H1 (cell line): ENCODE data around the gene PRSS12. TPM values are rescaled to one million over a fixed set of nuclear protein-coding genes. Genes with fewer than 3 reads are reported as not detected.

Experiments
- CTCF ChIA-PET: fragments of 300-600 bp; sonication (Branson Sonifier 250); formaldehyde crosslinking; loops from one replicate; lab custom pipeline; 2021; ENCODE audit not compliant: partially characterized antibody; lab: Charles Lee
- POLR2A ChIA-PET: fragments of 300-600 bp; sonication (Branson Sonifier 250); formaldehyde crosslinking; loops from one replicate; lab custom pipeline; 2021; ENCODE audit warnings: inconsistent platforms; ENCODE audit not compliant: partially characterized antibody; lab: Charles Lee
- DNase-seq, 2 experiments: peaks; one replicate each; pipeline versions ENCODE4 v3.0.0 to v3.0.0-alpha.2; 2010 to 2022; ENCODE audit warnings: low spot score in 2 of 2, low read depth in 1 of 2, mixed read lengths in 1 of 2
- FAIRE-seq: peaks from 2 replicates; lab custom pipeline; 2011; peaks lifted over from hg19 to GRCh38; lab: Jason Lieb, UNC
- H2AFZ ChIP-seq: 2 replicates; pipeline ENCODE4 v1.8.1; 2012; ENCODE audit warnings: low read length, inconsistent platforms
- H2AK5ac ChIP-seq: 2 replicates; pipeline ENCODE4 v1.6.1; 2013; ENCODE audit warnings: low read depth, low read length
- H2BK120ac ChIP-seq: replicated peaks from 2 replicates; pipeline ENCODE3; 2013; ENCODE audit warnings: low read depth, low read length, inconsistent platforms
- H2BK12ac ChIP-seq: 2 replicates; pipeline ENCODE4 v1.6.1; 2013; ENCODE audit warnings: low read depth, low read length
- H2BK15ac ChIP-seq: 2 replicates; pipeline ENCODE4 v1.6.1; 2013; ENCODE audit warnings: low read length
- H2BK20ac ChIP-seq: 2 replicates; pipeline ENCODE4 v1.6.1; 2013; ENCODE audit warnings: low read length
- H2BK5ac ChIP-seq: 2 replicates; pipeline ENCODE4 v1.6.1; 2013; ENCODE audit warnings: low read depth, low read length
- H3K14ac ChIP-seq: 2 replicates; pipeline ENCODE4 v1.6.1; 2013; ENCODE audit warnings: inconsistent platforms; ENCODE audit not compliant: insufficient read length
- H3K18ac ChIP-seq: 2 replicates; pipeline ENCODE4 v1.6.1; 2013; ENCODE audit warnings: low read length; ENCODE audit errors: extremely low read depth
- H3K23ac ChIP-seq: 2 replicates; pipeline ENCODE4 v1.6.1; 2013; ENCODE audit warnings: inconsistent platforms; ENCODE audit not compliant: insufficient read length
- H3K23me2 ChIP-seq: 2 replicates; pipeline ENCODE4 v1.6.1; 2013; ENCODE audit warnings: low read depth, low read length
- H3K27ac ChIP-seq: 2 replicates; pipeline ENCODE4 v1.6.1; 2011; ENCODE audit warnings: low read depth, low read length, inconsistent platforms
- H3K27me3 ChIP-seq, 4 experiments: replicated peaks in 1 of 4; 1 replicate in 1 of 4; 2 replicates in 3 of 4; pipeline versions ENCODE4 v1.6.1 to v1.8.1; 2011 to 2013; ENCODE audit warnings: low read length in 3 of 4, mild to moderate bottlenecking in 3 of 4, inconsistent platforms in 2 of 4, mixed read lengths in 2 of 4, moderate library complexity in 1 of 4; ENCODE audit not compliant: control insufficient read depth in 3 of 4, insufficient read depth in 3 of 4; ENCODE audit errors: extremely low read depth in 1 of 4
- H3K36me3 ChIP-seq, 4 experiments: 2 replicates each; pipeline versions ENCODE4 v1.6.1 to v1.8.1; 2011 to 2013; ENCODE audit warnings: mild to moderate bottlenecking in 4 of 4, low read length in 3 of 4, moderate library complexity in 2 of 4, control low read depth in 1 of 4, inconsistent platforms in 1 of 4; ENCODE audit not compliant: insufficient read depth in 4 of 4, control insufficient read depth in 2 of 4
- H3K4ac ChIP-seq: replicated peaks from 2 replicates; pipeline ENCODE3; 2013; ENCODE audit warnings: low read length, low read depth, mixed read lengths, inconsistent platforms; ENCODE audit not compliant: insufficient read length
- H3K4me1 ChIP-seq, 4 experiments: replicated peaks in 1 of 4; 1 replicate in 1 of 4; 2 replicates in 3 of 4; pipeline versions ENCODE4 v1.6.1 to v1.8.1; 2011 to 2013; ENCODE audit warnings: low read length in 3 of 4, inconsistent platforms in 2 of 4, mixed read lengths in 1 of 4; ENCODE audit not compliant: insufficient read depth in 4 of 4, control insufficient read depth in 3 of 4
- H3K4me2 ChIP-seq, 2 experiments: 2 replicates each; pipeline versions ENCODE4 v1.6.1 to v1.8.1; 2011 to 2013; ENCODE audit warnings: low read depth in 2 of 2, low read length in 2 of 2, control low read depth in 1 of 2, inconsistent platforms in 1 of 2, mild to moderate bottlenecking in 1 of 2; ENCODE audit not compliant: insufficient read depth in 1 of 2
- H3K4me3 ChIP-seq, 4 experiments: fragments of 200-600, 300-600 bp in 1 of 4; sonication (generic), shearing (Covaris generic), sonication (Bioruptor Twin) in 1 of 4; 2 replicates each; pipeline versions ENCODE4 v1.5.1 to v1.8.1; 2011 to 2016; ENCODE audit warnings: low read length in 4 of 4, low read depth in 3 of 4, control low read depth in 2 of 4, inconsistent platforms in 2 of 4, mild to moderate bottlenecking in 2 of 4, mixed read lengths in 1 of 4, moderate library complexity in 1 of 4; ENCODE audit not compliant: insufficient read depth in 2 of 4; ENCODE audit errors: extremely low read depth in 1 of 4
- H3K56ac ChIP-seq: replicated peaks from 2 replicates; pipeline ENCODE3; 2013; ENCODE audit warnings: low read depth, mild to moderate bottlenecking, mixed read lengths, low read length, inconsistent platforms; ENCODE audit not compliant: insufficient read length
- H3K79me1 ChIP-seq: 2 replicates; pipeline ENCODE4 v1.6.1; 2013; ENCODE audit warnings: low read depth, low read length, control low read depth
- H3K79me2 ChIP-seq, 2 experiments: 2 replicates each; pipeline versions ENCODE4 v1.6.1 to v1.8.1; 2012 to 2013; ENCODE audit warnings: low read length in 2 of 2, mild to moderate bottlenecking in 2 of 2, inconsistent platforms in 1 of 2; ENCODE audit not compliant: insufficient read depth in 2 of 2, control insufficient read depth in 1 of 2
- H3K9ac ChIP-seq, 4 experiments: replicated peaks in 1 of 4; 1 replicate in 1 of 4; 2 replicates in 3 of 4; pipeline versions ENCODE4 v1.6.1 to v1.8.1; 2011 to 2013; ENCODE audit warnings: low read depth in 3 of 4, low read length in 3 of 4, control low read depth in 2 of 4, mild to moderate bottlenecking in 2 of 4, moderate library complexity in 2 of 4, inconsistent platforms in 1 of 4; ENCODE audit errors: extremely low read depth in 1 of 4
- H3K9me3 ChIP-seq, 2 experiments: 2 replicates each; pipeline versions ENCODE4 v1.6.1 to v1.8.1; 2012 to 2013; ENCODE audit warnings: mild to moderate bottlenecking in 2 of 2, moderate library complexity in 2 of 2, control low read depth in 1 of 2, inconsistent platforms in 1 of 2, low read depth in 1 of 2, low read length in 1 of 2, mixed read lengths in 1 of 2; ENCODE audit not compliant: insufficient read depth in 2 of 2
- H4K20me1 ChIP-seq, 2 experiments: replicated peaks in 1 of 2; 2 replicates each; pipeline versions ENCODE3 to v1.8.1; 2011 to 2013; ENCODE audit warnings: inconsistent platforms in 2 of 2, low read length in 2 of 2, mild to moderate bottlenecking in 1 of 2; ENCODE audit not compliant: insufficient read depth in 2 of 2, control insufficient read depth in 1 of 2
- H4K5ac ChIP-seq: 2 replicates; pipeline ENCODE4 v1.6.1; 2013; ENCODE audit warnings: low read length, low read depth, mixed read lengths, inconsistent platforms; ENCODE audit not compliant: insufficient read length
- H4K8ac ChIP-seq: 2 replicates; pipeline ENCODE4 v1.8.0; 2013; ENCODE audit warnings: mild to moderate bottlenecking, moderate library complexity, low read length, inconsistent platforms; ENCODE audit not compliant: insufficient read depth; ENCODE audit errors: extremely low read depth
- H4K91ac ChIP-seq: replicated peaks from 2 replicates; pipeline ENCODE3; 2013; ENCODE audit warnings: low read length, mixed read lengths, inconsistent platforms; ENCODE audit not compliant: insufficient read length
- CHD2 ChIP-seq: IDR thresholded peaks from 2 replicates; pipeline ENCODE4 v1.6.1; 2012; ENCODE audit warnings: low read length, improper control_type of control experiment
- CTBP2 ChIP-seq: IDR thresholded peaks from 2 replicates; pipeline ENCODE4 v1.7.0; 2011; ENCODE audit warnings: borderline replicate concordance, mild to moderate bottlenecking, moderate library complexity, mixed read lengths, low read length; ENCODE audit not compliant: insufficient read depth, insufficient read length
- FOSL1 ChIP-seq: IDR thresholded peaks from 2 replicates; pipeline ENCODE4 v1.6.1; 2011; ENCODE audit warnings: mild to moderate bottlenecking, low read depth, low read length, moderate library complexity; ENCODE audit not compliant: insufficient read depth
- PHF8 ChIP-seq: fragments of 200-600 bp; sonication (generic); conservative IDR thresholded peaks from 2 replicates; pipeline ENCODE4 v1.7.1; 2012; ENCODE audit warnings: low read depth, mild to moderate bottlenecking, inconsistent platforms, low read length, moderate library complexity
- SP1 ChIP-seq: IDR thresholded peaks from 2 replicates; pipeline ENCODE4 v1.6.1; 2011; ENCODE audit warnings: low read depth, low read length
- SRF ChIP-seq: IDR thresholded peaks from 2 replicates; pipeline ENCODE4 v1.6.1; 2011; ENCODE audit warnings: mild to moderate bottlenecking, low read depth, low read length, moderate library complexity
- TEAD4 ChIP-seq: IDR thresholded peaks from 2 replicates; pipeline ENCODE4 v1.6.1; 2012; ENCODE audit warnings: low read depth, low read length, inconsistent platforms, mixed read lengths
- ZNF274 ChIP-seq: IDR thresholded peaks from 2 replicates; pipeline ENCODE4 v1.7.0; 2012; ENCODE audit warnings: low read length, borderline replicate concordance; ENCODE audit errors: extremely low read depth
- WGBS, 2 experiments: shearing (Covaris generic) in 1 of 2; methylation state at CpG; one replicate each; pipeline versions ENCODE4 v1.1.6 to v1.1.7; 2013 to 2015; ENCODE audit warnings: low lambda C conversion rate in 2 of 2, mixed read lengths in 2 of 2, inconsistent platforms in 1 of 2, low coverage in 1 of 2, missing lambda C conversion rate in 1 of 2; ENCODE audit not compliant: insufficient replicate concordance in 2 of 2, insufficient coverage in 1 of 2, insufficient read length in 1 of 2; ENCODE audit errors: extremely low coverage in 1 of 2, missing lambda C conversion rate in 1 of 2; 5-methylcytosine and 5-hydroxymethylcytosine counted together
- polyA plus RNA-seq, 7 experiments: library from polyadenylated mRNA; depleted of rRNA in 3 of 7; stranded (reverse) in 5 of 7; unstranded in 2 of 7; fragments of >200 nt in 5 of 7; fragments of 200-250 nt in 2 of 7; gene quantifications; 1 replicate in 5 of 7; 2 replicates in 1 of 7; 4 replicates in 1 of 7; pipeline versions ENCODE4 v1.2.1 to v1.2.3, GENCODE V29; 2011 to 2013; ENCODE audit warnings: missing spikeins in 2 of 7, mixed read lengths in 2 of 7
- total RNA-seq: library from RNA; stranded (reverse); fragmentation: NEBNext Ultra II Directional; extraction: Animal tissue kit (Norgen Biotek cat#: 25700); gene quantifications from 2 replicates; pipeline ENCODE4 v1.2.1, GENCODE V29; 2021
- TF ChIP-seq, protein P1 (sequence below): IDR thresholded peaks from 2 replicates; pipeline ENCODE4 v1.6.1; 2012; ENCODE audit warnings: low read length, inconsistent platforms

PRSS12 gene
- total and polyA plus RNA-seq, 2 of the 8 experiments (the other 6 are each of a cell fraction or from before 2014, with no cell fraction given): 2.6 to 9.3 TPM

DNA sequence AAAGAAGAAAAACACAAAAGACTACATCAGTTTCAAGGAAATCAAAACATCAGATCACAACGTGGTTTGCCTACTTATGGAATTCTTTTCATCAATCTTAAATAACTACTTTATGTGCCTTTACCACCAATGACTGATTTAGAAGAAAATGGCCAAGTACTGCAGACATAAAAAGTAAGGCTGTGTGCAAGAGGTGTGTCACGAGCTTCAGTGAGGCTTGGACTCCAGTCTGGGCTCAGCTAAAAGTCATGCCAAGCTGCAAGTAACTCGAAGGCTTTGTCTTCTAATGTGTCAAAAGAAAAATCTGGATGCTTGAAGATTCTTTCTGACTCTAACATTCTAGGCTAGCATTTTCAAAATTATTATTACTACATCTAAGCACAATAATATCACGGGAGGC lies 17.0 kb downstream of the PRSS12 start:
- Histone ChIP-seq H2BK20ac (no peak overlapping the region), H3K23me2 (no peaks in the 10 kb centered on the region), H2AK5ac (no peak overlapping the region), H2BK5ac (no peak overlapping the region), H3K9me3 (no peaks in the 10 kb centered on the region), H3K4ac (no peak overlapping the region), H4K5ac (no peak overlapping the region)
- POLR2A ChIA-PET: no interaction called here
- TF ChIP-seq PHF8 (no peak), SP1 (no peak), FOSL1 (no peak), SRF (no peak), CTBP2 (no peak), ZNF274 (no peak), TEAD4 (no peak), CHD2 (no peak)
- TF ChIP-seq, protein P1, sequence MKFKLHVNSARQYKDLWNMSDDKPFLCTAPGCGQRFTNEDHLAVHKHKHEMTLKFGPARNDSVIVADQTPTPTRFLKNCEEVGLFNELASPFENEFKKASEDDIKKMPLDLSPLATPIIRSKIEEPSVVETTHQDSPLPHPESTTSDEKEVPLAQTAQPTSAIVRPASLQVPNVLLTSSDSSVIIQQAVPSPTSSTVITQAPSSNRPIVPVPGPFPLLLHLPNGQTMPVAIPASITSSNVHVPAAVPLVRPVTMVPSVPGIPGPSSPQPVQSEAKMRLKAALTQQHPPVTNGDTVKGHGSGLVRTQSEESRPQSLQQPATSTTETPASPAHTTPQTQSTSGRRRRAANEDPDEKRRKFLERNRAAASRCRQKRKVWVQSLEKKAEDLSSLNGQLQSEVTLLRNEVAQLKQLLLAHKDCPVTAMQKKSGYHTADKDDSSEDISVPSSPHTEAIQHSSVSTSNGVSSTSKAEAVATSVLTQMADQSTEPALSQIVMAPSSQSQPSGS: no peak
- TF ChIP-seq, all 59 proteins: peak for 0
- no peak overlapping the region for H3K14ac ChIP-seq
- no peak for FAIRE-seq
- no peak overlapping the region for H3K4me3 ChIP-seq
- DNase-seq: no peak
- H2BK120ac ChIP-seq: no peak overlapping the region
- no peaks in the 10 kb centered on the region for H4K20me1 ChIP-seq
- H3K27me3 ChIP-seq: no peaks in the 10 kb centered on the region
- no peak overlapping the region for H4K8ac ChIP-seq
- 85% methylated on average over 4 of the region's 4 CpGs; no CpG with 5 or more reads in 1 of the 2 experiments for WGBS, 2 experiments
- no peaks in the 10 kb centered on the region for H3K79me2 ChIP-seq
- no peak overlapping the region for H3K4me2 ChIP-seq
- H3K36me3 ChIP-seq: no peaks in the 10 kb centered on the region
- no peak overlapping the region for H3K27ac ChIP-seq
- no peak overlapping the region for H3K56ac ChIP-seq
- H4K91ac ChIP-seq: no peak overlapping the region
- no peak overlapping the region for H3K23ac ChIP-seq
- no peak overlapping the region for H2BK15ac ChIP-seq
- no peaks in the 10 kb centered on the region for H3K79me1 ChIP-seq
- no peak overlapping the region for H2BK12ac ChIP-seq
- peaks cover 0 to 6% (median 1%) of the 10 kb centered on the region in 4 experiments; a peak in 2 of 7 replicates for H3K4me1 ChIP-seq
- no peak overlapping the region for H3K18ac ChIP-seq
- H3K9ac ChIP-seq: no peak overlapping the region
- CTCF ChIA-PET: interaction anchor here (0.7 to 1.5 kb wide), 2 partner anchors 23 to 249 kb away, joined by 3 read pairs; no protein-coding TSS in a partner anchor
- H2AFZ ChIP-seq: no peak overlapping the region
